SW 1271 (cell line): ENCODE results near the gene TBX6.
A peak's percentile ranks its signal among the peaks of the same experiment; 100 is the strongest.

Source experiments
- DNase-seq, 2 experiments: peaks; one replicate each; lab custom pipeline; 2025; lab: John Stamatoyannopoulos, UW

TBX6 gene

GRCh38 chr16:30086291-30087140 is 5.2 kb downstream of the TBX6 start:
- DNase-seq = no peak

- no peak for DNase-seq
These were observed 5.9 kb downstream of the TBX6 start for GRCh38 chr16:30085820-30086219.

GRCh38 chr16:30085247-30085646 is 6.5 kb downstream of the TBX6 start:
- DNase-seq = no peak

DNA sequence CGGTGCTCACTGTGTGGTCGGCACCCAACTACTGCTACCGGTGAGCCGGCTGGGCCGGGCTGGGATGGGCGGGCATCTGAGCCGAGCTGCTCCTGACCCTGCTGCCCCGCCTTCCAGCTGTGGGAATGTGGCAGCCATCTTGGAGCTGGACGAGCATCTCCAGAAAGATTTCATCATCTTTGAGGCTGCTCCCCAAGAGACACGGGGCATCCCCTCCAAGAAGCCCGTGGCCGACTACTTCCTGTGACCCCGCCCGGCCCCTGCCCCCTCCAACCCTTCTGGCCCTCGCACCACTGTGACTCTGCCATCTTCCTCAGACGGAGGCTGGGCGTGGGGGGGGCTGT is 6.9 kb downstream of the TBX6 start:
- no peak for DNase-seq

DNA sequence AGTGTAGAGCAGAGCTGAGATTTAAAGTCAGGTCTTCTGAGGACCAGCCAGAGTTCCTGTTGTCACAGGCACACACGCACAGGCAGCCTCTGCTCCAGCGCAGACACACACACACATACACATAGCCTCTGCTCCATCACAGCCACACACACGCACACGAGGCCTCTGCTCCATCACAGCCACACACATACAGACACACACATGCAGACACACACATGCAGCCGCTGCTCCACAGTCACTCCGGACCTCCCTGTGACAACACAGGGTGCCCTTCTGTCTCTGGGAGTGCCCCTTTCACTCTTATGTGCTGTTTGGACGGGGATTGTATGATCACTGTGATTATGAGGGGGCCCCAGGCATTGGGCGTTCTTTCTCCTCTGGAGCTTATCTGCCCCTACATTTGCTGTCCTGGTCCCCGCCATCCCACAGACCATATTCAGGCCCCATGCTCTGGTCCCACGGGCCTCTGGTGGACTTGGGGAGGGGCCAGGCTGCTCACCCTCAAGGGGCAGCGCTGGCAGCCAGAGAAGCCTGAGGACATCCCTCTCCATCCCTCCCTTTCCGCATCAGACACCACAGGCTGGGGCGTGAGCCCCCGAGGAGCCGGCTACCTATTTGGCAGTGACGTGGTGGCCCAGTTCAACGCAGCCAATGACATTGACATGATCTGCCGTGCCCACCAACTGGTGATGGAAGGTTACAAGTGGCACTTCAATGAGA is 7.5 kb downstream of the TBX6 start:
- no peak for DNase-seq

DNA sequence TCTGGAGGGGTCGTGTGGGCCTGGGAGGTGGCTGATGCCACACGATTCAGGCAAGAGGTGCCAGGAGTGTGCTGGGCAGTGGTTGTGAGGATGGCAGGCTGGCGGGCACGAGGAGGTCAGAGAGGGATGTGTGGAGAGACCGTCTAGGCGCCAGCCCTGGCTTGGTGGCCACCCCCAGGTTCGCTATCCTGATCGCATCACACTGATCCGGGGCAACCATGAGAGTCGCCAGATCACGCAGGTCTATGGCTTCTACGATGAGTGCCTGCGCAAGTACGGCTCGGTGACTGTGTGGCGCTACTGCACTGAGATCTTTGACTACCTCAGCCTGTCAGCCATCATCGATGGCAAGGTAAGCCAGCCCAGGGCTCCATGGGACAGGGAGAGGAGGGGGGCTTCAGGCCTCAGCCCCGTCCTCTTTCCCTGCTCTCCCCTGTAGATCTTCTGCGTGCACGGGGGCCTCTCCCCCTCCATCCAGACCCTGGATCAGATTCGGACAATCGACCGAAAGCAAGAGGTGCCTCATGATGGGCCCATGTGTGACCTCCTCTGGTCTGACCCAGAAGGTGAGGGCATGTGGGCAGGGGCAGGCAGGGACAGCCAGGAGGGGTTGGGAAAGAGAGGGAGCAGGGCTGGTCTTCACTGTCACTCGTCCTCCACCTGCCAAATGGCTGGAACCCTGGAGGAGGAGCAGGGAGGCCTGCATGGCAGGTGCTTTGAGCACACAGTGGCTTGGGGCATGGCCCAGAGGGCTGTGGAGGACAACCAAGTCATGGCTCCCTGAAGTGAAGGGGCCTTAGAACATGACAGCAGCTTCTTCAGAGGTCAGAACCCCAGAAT is 8.3 kb downstream of the TBX6 start:
- DNase-seq = no peak

- no peak for DNase-seq
These were observed 9.1 kb downstream of the TBX6 start for GRCh38 chr16:30082545-30083090.

GRCh38 chr16:30079480-30079879 is 12.2 kb downstream of the TBX6 start:
- no peak for DNase-seq

GRCh38 chr16:30078744-30079143 is 13.0 kb downstream of the TBX6 start:
- DNase-seq = no peak

DNA sequence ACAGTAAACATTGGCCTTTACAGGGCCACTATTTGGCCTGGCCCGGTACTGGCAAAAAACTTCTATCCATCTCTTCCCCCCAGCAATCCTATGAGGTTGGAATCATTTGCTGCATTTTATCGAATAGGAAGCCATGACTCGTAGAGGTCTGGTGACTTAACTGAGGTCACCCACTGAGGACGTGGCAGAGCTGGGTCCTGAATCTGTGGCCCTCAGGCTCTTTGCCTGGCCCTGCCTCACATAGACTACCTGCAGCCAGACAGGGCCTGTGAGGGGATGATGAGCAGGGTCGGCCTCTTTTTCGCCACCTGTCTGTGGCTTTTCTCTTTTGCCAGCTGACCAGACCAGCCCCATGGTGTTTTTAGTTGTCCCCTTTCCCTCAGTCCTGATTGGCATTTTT is 14.1 kb downstream of the TBX6 start:
- DNase-seq = no peak

DNA sequence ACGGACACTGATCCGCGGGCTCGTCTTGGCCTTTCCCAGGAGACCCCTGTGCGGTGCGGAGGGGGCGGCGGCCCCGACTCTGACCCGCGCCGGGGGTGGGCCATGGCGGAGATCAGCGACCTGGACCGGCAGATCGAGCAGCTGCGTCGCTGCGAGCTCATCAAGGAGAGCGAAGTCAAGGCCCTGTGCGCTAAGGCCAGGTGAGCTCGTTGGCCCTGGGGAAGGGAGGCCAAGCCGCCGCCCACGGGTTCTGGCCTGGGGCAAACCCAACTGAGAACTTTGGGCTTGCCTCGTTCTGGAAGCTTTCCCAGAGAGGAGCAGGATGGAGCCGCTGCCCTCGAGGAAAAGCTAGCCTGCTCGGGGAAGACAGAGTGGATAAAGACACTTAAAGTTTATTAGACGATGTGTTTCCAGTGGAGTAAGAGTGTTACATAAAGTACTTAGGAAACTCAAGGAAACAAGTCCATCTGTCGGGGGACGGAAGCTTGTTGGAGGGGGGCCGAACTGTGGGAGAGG is 15.4 kb downstream of the TBX6 start:
- DNase-seq = no peak

DNA sequence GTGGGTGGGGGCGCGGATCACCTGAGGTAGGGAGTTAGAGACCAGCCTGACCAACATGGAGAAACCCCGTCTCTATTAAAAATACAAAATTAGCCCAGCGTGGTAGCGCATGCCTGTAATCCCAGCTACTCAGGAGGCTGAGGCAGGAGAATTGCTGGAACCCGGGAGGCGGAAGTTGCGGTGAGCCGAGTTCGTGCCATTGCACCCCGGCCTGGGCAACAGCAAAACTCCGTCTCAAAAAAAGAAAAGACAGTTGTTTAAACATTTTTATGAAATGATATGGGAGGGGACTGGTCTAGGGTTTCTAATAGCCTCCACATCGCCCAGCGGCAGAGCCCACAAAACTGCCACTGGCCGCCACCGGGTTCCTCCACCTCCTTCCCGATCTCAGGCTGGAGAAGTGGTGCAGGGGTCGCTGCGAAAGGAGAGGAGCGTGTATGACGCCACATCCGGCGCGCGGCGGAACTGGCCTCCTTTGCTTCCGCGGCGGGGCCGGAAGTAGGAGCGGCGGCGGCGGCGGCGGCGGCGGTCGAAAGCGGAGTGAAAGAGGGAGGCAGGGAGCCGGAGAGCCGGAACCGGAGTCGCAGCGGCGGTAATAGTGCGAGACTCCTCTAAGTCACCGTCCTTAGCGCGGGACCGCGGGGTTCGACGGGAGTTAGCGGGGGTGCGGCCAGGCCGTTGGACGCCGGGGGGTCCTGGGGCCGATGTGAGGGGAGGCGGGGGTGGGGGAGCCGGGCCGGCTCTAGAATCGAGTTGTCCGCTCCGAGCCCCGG is 16.0 kb downstream of the TBX6 start, which contains the start of gene PPP4C:
Gene PPP4C, plus strand, starts transcription at position 492 of the 773 bp plus-strand sequence. CDS start 384 bp downstream, outside the sequence.
- DNase-seq = peak; percentile 85 to 93

- no peak for DNase-seq
These were observed 21.2 kb downstream of the TBX6 start for GRCh38 chr16:30070490-30070889.

DNA sequence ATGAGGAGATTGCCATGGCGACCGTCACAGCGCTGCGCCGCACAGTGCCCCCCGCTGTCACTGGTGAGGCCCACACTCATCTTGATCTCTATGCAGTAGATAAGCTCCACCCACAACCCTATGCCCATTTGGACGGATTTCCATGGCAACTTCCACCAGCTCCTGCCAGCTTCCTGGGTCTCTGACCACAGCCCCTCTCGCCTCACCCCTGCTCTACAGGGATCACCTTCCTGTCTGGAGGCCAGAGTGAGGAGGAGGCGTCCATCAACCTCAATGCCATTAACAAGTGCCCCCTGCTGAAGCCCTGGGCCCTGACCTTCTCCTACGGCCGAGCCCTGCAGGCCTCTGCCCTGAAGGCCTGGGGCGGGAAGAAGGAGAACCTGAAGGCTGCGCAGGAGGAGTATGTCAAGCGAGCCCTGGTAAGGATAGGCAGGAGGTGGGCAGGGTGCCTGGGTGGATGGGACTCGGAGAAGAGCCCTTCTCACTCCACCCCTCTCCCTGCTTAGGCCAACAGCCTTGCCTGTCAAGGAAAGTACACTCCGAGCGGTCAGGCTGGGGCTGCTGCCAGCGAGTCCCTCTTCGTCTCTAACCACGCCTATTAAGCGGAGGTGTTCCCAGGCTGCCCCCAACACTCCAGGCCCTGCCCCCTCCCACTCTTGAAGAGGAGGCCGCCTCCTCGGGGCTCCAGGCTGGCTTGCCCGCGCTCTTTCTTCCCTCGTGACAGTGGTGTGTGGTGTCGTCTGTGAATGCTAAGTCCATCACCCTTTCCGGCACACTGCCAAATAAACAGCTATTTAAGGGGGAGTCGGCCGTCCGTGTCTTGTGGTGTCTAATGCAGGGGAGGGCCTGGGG is 21.9 kb downstream of the TBX6 start:
- DNase-seq = no peak

DNA sequence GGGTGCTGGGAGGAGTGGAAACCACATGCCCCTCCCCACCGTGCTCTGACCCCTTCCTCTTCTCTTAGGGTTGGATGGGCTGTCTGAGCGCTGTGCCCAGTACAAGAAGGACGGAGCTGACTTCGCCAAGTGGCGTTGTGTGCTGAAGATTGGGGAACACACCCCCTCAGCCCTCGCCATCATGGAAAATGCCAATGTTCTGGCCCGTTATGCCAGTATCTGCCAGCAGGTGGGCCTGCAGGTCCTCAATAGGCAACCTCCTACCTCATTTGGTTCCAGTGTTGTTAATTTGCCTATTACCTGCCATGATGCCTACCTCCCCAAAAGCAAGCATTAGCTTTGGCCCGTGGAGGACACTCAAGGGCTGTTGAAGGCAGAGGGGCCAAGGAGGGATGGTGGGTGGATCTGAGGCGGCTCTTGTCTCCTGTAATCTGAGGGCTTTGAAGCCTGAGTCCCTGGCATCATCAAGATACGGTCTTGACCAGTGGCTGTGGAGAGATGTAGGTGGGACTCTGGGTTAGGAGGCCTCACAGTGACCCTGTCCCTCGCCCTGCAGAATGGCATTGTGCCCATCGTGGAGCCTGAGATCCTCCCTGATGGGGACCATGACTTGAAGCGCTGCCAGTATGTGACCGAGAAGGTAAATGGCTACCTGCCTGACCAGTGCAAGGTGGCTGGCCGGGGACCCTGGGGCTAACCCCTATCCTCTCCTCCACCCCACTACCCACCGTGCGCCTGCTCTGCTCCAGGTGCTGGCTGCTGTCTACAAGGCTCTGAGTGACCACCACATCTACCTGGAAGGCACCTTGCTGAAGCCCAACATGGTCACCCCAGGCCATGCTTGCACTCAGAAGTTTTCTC is 22.7 kb downstream of the TBX6 start:
- DNase-seq = peak in 1 of 2 experiments; percentile 43

DNA sequence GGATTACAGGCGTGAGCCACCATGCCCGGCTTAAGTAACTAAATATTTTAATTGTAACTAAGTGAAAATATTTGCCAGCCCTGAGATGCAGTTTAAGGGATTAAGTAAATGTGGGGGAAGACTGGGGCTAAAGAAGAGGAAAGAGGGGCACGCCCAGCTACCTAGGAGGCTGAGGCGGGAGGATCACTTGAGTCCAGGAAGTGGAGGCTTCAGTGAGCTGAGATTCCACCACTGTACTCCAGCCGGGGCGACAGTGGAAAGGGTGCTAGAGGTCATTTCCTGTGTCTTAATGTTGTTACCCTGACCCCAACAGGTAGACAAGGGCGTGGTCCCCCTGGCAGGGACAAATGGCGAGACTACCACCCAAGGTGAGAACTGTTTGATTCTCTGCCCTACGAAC is 23.4 kb downstream of the TBX6 start:
- DNase-seq = no peak

DNA sequence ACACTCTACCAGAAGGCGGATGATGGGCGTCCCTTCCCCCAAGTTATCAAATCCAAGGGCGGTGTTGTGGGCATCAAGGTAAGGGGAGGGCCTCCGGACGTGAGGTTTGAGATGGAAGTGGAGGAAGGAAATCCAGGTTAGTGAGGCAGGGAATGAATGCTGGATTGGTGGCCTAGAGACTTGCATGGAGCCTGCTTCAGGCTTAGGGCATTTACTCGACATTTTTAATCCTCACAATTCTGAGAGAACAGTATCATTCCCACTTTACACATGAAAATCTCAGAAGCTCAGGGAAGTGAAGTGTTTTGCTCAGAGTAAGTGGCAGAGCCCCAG is 24.2 kb downstream of the TBX6 start:
- DNase-seq = peak in 1 of 2 experiments; percentile 23

- DNase-seq = no peak
These were observed 24.8 kb downstream of the TBX6 start for GRCh38 chr16:30066761-30067583.
